Muscle layer of colon (tissue), 2 donors: ENCODE data around the gene SIRPA.

Experiments
- H3K27ac ChIP-seq: one replicate; pipeline ENCODE4 v1.7.0; 2013; ENCODE audit warnings: low read depth, mild to moderate bottlenecking, low read length, moderate library complexity
- H3K27me3 ChIP-seq, 2 donors: one replicate each; pipeline ENCODE4 v1.7.0; 2013; ENCODE audit warnings: low read length in 2 of 2, mild to moderate bottlenecking in 2 of 2; ENCODE audit not compliant: insufficient read depth in 2 of 2, control insufficient read depth in 1 of 2
- H3K36me3 ChIP-seq: one replicate; pipeline ENCODE4 v1.7.0; 2013; ENCODE audit warnings: mild to moderate bottlenecking, low read length; ENCODE audit not compliant: insufficient read depth
- H3K4me1 ChIP-seq: one replicate; pipeline ENCODE4 v1.7.0; 2013; ENCODE audit warnings: mild to moderate bottlenecking, low read length; ENCODE audit not compliant: insufficient read depth
- H3K4me3 ChIP-seq, 2 donors: one replicate each; pipeline ENCODE4 v1.7.0; 2013; ENCODE audit warnings: low read length in 2 of 2, low read depth in 1 of 2, mild to moderate bottlenecking in 1 of 2, moderate library complexity in 1 of 2
- H3K9ac ChIP-seq: one replicate; pipeline ENCODE4 v1.7.0; 2013; ENCODE audit warnings: low read length
- H3K9me3 ChIP-seq: one replicate; pipeline ENCODE4 v1.7.0; 2013; ENCODE audit warnings: mild to moderate bottlenecking, low read length
- donor health status: abdominal sarcoma.
- donor health status: Adenocarcinoma of cecum.

Gene SIRPA

DNA sequence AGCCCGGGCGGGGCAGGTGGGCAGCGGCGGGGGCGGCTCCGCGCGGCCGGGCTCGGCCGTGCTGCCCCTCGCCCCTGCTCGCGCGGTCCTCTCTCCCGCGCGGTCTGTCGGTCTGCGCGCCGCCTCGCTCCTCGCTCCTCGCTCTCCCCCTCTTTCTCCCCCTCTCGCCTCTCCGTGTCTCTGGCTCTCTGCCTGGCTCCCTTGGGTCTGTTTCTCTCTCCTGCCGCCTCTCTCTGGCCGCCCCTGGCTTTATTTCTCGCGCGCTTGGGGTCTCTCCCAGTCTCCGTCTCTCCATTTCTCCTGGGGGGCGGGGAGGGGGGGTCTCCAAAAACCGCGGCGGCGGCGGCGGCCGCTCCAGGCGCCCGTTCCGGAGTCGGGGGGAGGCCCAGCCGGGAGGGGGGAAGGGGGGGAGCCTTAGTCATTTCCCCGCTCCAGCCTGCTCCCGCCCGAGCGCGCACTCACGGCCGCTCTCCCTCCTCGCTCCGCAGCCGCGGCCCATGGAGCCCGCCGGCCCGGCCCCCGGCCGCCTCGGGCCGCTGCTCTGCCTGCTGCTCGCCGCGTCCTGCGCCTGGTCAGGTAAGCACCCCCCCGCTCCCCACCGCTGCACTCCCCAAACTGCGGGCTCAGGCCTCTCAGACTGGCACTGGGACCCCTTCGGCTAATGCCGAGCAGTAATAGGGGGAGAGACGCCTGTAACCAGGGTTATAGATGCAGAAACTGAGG lies at the start of gene SIRPA:
SIRPA (plus strand) TSS at position 457 of the 723 bp plus-strand sequence; CDS start at position 498, 41 bp downstream.
- Histone ChIP-seq H3K27me3 (no peaks in the 10 kb centered on the region), H3K9ac (peak within 1 kb of the TSS; percentile 81), H3K36me3 (no peaks in the 10 kb centered on the region), H3K4me3 (peak within 1 kb of the TSS; percentile 64 to 82), H3K9me3 (no peaks in the 10 kb centered on the region), H3K27ac (peak within 1 kb of the TSS; percentile 86), H3K4me1 (peaks cover 52% of the 10 kb centered on the region)

DNA sequence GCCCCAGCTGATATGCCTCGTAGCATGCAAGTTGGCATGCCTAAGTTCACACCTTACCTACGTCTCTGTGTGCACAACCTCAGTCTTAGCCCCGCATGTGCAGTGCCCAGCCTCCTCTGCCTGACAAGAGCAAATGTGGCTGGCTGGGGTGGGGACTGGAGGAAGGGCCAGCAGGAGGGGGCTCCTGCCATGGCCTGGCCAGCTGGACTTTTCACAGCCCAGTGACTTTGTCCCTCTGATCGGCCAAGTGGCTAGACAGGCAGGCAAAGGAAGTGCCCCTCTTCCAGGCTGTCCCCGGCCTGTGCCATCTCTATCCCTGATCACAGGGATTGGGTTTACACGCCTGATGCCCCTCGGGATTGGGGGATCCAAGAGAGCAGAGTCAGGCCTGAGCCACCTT lies 49.5 kb upstream of the SIRPA start:
- Histone ChIP-seq H3K9me3 (no peaks in the 10 kb centered on the region), H3K4me3 (no peak overlapping the region), H3K4me1 (peaks cover 52% of the 10 kb centered on the region), H3K36me3 (no peaks in the 10 kb centered on the region), H3K27me3 (no peaks in the 10 kb centered on the region), H3K27ac (peak overlapping the region; percentile 71), H3K9ac (no peak overlapping the region)

DNA sequence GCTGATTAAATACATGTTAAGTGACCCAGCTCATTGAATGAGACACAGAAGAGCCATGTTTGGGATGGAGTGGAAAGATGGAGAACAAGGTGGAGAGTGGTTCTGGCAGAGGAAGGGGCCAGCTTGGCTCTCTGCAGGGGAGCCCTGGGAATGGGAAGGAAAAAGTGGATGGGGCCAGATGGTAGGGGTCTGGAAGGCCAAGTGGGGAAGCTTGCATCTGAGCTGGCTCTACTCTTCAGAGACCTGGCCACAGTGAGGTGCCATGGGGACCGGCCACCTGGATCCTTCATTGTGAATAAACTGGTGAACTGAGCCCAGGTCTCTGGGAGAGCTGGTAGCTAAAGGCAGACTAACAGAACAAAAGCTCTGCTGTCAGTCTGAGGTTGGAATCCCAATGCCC lies 48.9 kb upstream of the SIRPA start:
- Histone ChIP-seq H3K9me3 (no peaks in the 10 kb centered on the region), H3K27me3 (no peaks in the 10 kb centered on the region), H3K9ac (no peak overlapping the region), H3K36me3 (no peaks in the 10 kb centered on the region), H3K27ac (no peak overlapping the region), H3K4me1 (peaks cover 45% of the 10 kb centered on the region), H3K4me3 (no peak overlapping the region)

DNA sequence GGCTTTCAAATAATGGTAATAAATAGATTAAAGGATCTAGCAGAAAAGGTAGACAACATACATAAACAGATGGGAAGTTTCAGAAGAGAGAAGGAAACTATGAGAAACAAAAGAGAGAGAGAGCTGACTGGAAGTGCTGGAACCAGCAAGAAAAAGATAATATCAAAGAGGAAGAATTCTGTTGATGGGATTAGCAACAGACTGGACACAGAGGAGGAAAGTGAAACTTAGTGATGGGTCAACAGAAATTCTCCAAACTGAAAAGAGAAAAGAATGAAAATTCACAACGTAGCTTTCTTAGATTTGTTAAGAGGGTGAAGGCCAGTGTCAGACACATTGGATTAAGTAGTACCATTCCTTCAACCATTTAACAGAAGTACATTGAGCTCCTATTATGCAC lies 48.3 kb upstream of the SIRPA start:
- no peaks in the 10 kb centered on the region for H3K9me3 ChIP-seq
- H3K4me3 ChIP-seq, result no peak overlapping the region
- no peaks in the 10 kb centered on the region for H3K36me3 ChIP-seq
- no peak overlapping the region for H3K9ac ChIP-seq
- no peak overlapping the region for H3K27ac ChIP-seq
- H3K27me3 ChIP-seq, result no peaks in the 10 kb centered on the region
- peaks cover 41% of the 10 kb centered on the region for H3K4me1 ChIP-seq

DNA sequence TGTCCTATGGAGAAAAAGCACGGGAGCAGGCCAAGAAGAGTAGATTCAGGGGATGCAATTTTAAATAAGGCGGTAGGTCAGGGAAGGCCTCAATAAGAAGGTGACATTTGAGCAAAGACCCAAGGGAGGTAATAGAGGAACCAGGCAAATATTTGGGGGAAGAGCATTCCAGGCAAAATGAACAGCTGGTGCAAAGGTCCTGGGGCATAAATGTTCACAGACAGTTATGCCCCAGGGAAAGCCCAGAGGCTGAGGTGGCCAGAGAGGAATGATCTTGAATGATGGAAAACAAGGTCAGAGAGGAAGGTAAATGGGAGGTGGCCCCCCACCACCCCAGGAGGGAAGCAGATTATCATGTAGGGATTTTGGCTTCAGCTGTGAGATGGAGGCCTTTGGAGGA lies 47.4 kb upstream of the SIRPA start:
- peaks cover 32% of the 10 kb centered on the region for H3K4me1 ChIP-seq
- H3K4me3 ChIP-seq, result no peak overlapping the region
- no peak overlapping the region for H3K9ac ChIP-seq
- H3K27me3 ChIP-seq, result no peaks in the 10 kb centered on the region
- H3K27ac ChIP-seq, result no peak overlapping the region
- no peaks in the 10 kb centered on the region for H3K36me3 ChIP-seq
- no peaks in the 10 kb centered on the region for H3K9me3 ChIP-seq

DNA sequence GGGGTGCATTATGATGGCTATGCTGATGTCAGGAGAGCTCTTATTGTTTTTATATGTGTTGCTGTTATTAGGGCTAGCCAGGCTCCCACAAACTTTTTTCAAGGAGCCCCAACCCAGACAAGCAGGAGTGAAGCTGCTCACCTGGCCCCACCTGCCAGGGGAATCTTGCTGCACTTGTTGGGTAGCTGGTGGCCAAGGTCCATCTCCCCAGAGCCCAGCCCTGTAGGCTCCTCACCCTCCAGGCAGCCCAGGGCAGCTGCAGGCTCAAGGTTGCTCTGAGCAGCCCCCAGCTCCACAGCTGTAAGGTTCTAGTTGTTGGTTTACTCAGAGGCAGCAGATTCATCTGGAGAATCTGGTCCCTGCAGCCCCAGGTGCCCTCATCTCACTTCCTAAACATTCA lies 46.8 kb upstream of the SIRPA start:
- no peak overlapping the region for H3K9ac ChIP-seq
- no peaks in the 10 kb centered on the region for H3K27me3 ChIP-seq
- peaks cover 26% of the 10 kb centered on the region for H3K4me1 ChIP-seq
- H3K27ac ChIP-seq, result no peak overlapping the region
- no peak overlapping the region for H3K4me3 ChIP-seq
- no peaks in the 10 kb centered on the region for H3K9me3 ChIP-seq
- no peaks in the 10 kb centered on the region for H3K36me3 ChIP-seq

DNA sequence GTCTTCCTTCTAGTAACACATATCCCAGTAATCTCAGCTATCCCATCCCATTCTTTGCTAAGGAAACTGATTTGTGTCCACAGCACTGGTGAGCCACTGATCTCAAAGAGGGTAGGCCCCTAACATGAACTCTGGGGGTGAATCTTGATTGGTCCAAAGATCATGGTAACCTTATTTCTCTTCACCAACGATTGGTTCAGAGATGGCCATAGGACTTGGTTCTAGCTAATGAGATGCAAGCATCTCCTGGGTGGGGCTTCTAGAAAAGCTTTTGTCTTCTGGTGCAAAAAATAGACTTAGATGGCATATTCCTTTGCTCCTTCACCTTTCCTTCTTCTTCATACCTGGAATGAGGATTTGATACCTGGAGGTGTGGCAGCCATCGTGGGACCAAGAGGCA lies 43.8 kb upstream of the SIRPA start:
- H3K27me3 ChIP-seq, result no peaks in the 10 kb centered on the region
- no peaks in the 10 kb centered on the region for H3K4me1 ChIP-seq
- no peaks in the 10 kb centered on the region for H3K36me3 ChIP-seq
- H3K27ac ChIP-seq, result no peak overlapping the region
- no peaks in the 10 kb centered on the region for H3K9me3 ChIP-seq
- no peak overlapping the region for H3K9ac ChIP-seq
- no peak overlapping the region for H3K4me3 ChIP-seq

DNA sequence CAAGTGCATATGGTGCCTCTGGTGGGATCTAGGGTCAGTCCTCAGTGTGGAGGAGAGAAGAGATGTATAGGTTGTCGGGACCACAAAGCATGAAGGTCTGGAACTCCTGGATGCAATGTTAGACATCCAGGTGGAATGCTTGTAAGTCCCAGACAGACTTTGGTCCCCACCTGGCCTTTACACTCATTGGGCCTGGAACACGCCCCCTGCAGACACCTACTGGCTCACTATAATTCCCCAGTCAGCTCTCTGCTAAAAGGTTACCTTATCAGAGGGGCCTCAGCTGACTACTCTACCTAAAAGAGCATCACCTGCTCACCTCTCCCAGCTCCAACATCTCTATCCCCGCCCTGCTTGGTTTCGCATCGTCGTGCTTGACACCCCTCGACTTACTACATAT lies 41.7 kb upstream of the SIRPA start:
- Histone ChIP-seq H3K36me3 (no peaks in the 10 kb centered on the region), H3K9me3 (no peaks in the 10 kb centered on the region), H3K27ac (no peak overlapping the region), H3K4me1 (no peaks in the 10 kb centered on the region), H3K4me3 (no peak overlapping the region), H3K27me3 (no peaks in the 10 kb centered on the region), H3K9ac (no peak overlapping the region)

DNA sequence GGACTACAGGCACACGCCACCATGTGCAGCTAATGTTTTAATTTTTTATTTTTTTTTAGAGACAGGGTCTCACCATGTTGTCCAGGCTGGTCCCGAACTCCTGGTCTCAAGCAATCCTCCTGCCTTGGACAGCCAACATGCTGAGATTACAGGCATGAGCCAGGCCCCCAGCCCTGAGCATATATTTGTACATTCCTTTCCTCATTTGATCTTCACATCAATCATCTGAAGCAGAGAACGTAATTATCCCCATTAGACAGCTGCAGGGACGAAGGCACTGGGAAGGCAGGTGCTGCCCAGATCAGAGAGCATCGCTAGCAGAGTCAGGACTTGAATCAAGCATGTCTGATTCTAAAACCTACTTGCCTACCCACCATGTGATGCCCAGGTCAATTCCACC lies 41.0 kb upstream of the SIRPA start:
- no peaks in the 10 kb centered on the region for H3K27me3 ChIP-seq

DNA sequence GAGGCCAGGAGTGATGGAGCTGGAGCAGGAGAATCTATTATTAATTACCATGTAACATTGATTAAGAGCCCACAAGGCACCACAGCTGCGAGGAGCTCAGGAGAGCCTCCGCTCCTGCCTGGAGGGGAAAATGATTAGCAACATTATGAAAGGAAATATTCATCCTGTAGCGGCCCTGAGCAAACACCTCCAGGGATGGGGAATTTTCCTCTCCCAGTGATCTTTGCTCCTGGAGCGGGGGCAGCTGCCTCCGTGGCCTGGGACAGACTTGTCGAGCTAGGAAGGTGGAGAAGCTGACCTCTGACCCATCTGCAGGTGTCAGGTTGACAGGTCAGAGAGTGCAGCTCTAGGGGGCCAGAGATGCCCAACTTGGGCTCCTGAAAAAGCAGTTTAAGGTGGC lies 40.1 kb upstream of the SIRPA start:
- Histone ChIP-seq H3K4me3 (no peak overlapping the region), H3K9me3 (no peaks in the 10 kb centered on the region), H3K27ac (no peak overlapping the region), H3K36me3 (no peaks in the 10 kb centered on the region), H3K27me3 (no peaks in the 10 kb centered on the region), H3K9ac (no peak overlapping the region), H3K4me1 (no peaks in the 10 kb centered on the region)

More for the DNA sequence above, 41.0 kb upstream of the SIRPA start:
- H3K27ac ChIP-seq, result no peak overlapping the region
- no peaks in the 10 kb centered on the region for H3K36me3 ChIP-seq
- H3K4me3 ChIP-seq, result no peak overlapping the region
- H3K4me1 ChIP-seq, result no peaks in the 10 kb centered on the region
- H3K9ac ChIP-seq, result no peak overlapping the region
- H3K9me3 ChIP-seq, result no peaks in the 10 kb centered on the region

DNA sequence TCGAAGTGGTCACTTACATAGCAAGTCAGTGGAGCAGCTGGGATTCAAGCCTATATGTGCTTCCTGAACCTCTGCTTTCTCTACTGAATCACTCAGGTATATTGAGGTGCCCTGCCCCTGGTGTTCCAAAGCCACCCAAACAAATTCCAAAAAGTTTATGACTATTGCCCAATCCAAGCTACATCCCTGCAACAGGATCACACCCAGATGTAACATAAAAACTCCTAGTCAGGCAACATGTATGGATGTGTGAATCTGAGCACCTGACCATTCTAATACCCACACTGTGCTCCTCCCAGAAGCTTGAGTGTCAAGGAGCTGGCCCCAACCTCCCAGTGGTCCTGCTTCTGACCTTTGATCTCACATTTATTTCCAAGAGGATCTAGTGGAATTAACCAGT lies 39.5 kb upstream of the SIRPA start:
- Histone ChIP-seq H3K4me1 (no peaks in the 10 kb centered on the region), H3K4me3 (no peak overlapping the region), H3K27me3 (no peaks in the 10 kb centered on the region), H3K9ac (no peak overlapping the region), H3K27ac (no peak overlapping the region), H3K36me3 (no peaks in the 10 kb centered on the region), H3K9me3 (no peaks in the 10 kb centered on the region)

DNA sequence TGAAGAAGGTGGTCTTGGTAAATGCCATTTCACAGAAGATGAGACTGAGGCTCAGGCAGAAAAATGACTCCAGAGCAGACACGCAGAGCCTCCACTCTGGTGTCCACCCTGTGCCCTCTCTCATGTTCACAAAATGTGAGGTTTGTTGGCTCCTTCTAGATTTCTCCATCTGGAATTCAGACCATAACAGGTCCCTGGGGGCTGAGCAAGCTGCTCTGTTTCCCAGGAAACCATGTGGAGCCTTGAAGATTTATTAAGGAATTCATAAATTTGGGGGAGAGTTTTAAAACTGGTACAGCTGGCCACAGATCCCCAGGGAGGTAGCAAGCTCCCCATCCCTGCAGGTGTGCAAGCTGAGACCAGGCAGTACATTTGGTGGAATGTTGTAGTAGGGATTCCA lies 38.8 kb upstream of the SIRPA start:
- Histone ChIP-seq H3K27ac (no peak overlapping the region), H3K4me1 (no peaks in the 10 kb centered on the region), H3K36me3 (no peaks in the 10 kb centered on the region), H3K9ac (no peak overlapping the region), H3K27me3 (no peaks in the 10 kb centered on the region), H3K4me3 (no peak overlapping the region), H3K9me3 (no peaks in the 10 kb centered on the region)
